GM10847 (cell line): Measurements from ENCODE around the gene CTNNBL1.

Experiments used
- POLR2A ChIP-seq: IDR thresholded peaks from 2 replicates; pipeline ENCODE4 v1.6.1; 2011; ENCODE audit not compliant: insufficient read length; ENCODE audit errors: extremely low read depth

The CTNNBL1 gene

GRCh38 chr20:37837924-37838323 is 144.1 kb downstream of the CTNNBL1 start:
- TF ChIP-seq POLR2A = no peak

DNA sequence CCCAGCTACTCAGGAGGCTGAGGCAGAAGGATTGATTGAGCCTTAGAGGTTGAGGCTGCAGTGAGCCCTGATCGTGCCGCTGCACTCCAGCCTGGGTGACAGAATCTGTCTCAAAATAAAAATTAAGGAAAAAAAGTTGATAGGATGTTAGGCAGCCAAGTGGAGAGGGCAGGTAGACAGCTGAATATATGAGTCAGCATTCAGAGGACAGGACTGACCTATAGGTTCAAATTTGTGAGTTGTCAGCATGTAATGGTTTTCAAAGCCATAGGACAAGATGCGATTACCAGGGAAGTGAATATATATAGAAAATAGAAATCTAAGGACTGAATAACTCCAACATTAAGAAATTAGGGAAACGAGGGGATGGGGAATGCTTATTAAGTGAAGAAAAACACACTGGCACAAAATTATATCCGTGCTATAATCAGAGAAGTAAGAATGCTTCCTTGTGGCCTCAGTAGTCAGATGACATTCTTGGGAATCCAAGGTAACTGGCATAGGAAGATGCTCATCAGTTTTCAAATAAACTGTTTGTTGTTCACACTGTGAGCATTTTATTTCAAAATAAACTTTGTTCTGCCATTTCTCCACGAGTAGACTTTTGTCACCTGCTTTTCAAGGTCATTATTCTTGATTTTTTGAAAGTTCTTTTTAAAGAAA is 145.1 kb downstream of the CTNNBL1 start:
- TF ChIP-seq POLR2A = no peak

- TF ChIP-seq POLR2A = no peak
These were observed 145.6 kb downstream of the CTNNBL1 start for GRCh38 chr20:37839432-37839827.

- TF ChIP-seq POLR2A = no peak
These were observed 146.1 kb downstream of the CTNNBL1 start for GRCh38 chr20:37839955-37840354.

GRCh38 chr20:37841389-37841788 is 147.6 kb downstream of the CTNNBL1 start:
- TF ChIP-seq POLR2A = no peak

DNA sequence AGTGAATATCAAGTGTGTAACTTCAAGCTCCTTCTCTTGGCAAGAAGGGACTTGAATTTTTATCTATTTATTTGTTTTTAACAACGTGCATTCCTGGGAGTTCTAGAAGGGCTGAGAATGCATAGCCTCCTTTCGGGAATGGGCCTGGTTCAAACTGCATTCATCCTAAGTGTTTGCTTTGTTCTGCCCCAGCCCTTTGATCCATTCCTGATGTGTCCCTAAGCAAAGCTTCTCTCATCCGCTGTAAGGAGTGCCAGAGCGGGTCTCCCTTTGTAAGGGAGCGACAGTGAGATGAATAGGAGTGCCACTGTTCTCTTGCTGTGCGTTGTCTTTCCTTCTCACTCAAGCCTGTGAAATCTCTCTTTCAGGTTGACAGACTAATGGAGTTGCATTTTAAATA is 148.1 kb downstream of the CTNNBL1 start:
- no peak for TF ChIP-seq POLR2A

DNA sequence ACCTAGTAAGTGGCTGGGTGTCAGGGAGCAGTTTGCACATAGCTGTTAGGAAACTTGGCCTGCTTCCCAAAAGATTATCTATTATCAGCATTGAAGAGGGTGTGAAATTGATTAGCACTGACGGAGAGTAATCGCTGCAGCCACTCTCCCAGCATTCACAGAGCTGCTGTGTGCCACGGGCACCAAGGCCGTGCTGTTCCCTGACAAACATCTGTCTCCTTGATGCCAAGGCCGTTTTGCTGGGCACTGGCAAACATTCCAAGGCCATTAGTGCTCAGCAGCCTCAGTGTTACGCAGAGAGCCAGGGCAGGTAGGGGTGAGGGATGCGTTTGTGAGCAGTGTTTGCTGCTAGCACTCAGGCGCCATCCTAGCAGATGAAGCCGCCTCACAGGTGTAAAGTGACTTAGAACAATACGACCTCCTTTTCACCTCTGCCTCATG is 151.4 kb downstream of the CTNNBL1 start:
- TF ChIP-seq POLR2A = no peak

GRCh38 chr20:37845878-37846277 is 152.0 kb downstream of the CTNNBL1 start:
- TF ChIP-seq POLR2A = no peak

DNA sequence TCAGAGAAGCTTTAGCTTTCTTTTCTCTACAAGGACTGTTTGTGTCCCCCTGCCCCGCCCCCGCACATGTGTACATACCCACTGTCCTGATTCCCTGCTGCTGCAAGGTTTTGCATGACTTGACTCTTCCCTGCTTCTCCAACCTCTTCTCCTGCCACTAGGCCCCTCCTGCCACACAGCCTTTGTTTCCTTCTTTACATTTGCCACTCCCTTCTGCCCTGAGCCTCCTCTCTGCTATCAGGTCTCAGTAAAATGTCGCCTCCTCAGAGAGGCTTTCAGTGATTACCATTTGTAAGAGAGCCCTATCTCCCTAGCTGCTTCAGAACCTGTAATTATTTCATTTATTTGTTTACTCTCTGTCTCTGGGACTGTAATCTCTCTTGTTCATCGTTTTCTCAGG is 152.7 kb downstream of the CTNNBL1 start:
- no peak for TF ChIP-seq POLR2A

- TF ChIP-seq POLR2A = no peak
These were observed 154.9 kb downstream of the CTNNBL1 start for GRCh38 chr20:37848706-37849105.

DNA sequence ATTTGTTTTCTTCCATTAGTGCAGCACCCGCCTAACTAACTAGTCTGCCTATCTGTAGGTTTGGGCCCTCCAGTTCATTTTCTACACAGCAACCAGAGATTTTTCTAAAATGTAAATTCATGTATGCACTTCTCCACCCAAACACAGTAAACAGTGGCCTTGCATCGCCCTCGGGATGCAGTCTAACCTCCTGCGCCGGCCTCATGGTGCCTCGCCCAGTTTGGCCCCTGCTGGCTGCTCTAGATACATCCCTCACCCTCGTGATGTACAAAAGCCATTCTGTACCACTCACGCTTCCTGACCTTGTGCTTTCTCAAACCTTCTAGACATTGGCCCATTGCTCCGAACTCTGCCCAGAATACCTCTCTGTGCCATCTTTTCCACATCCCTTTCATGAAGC is 155.3 kb downstream of the CTNNBL1 start:
- TF ChIP-seq POLR2A = no peak

GRCh38 chr20:37849566-37849965 is 155.7 kb downstream of the CTNNBL1 start:
- no peak for TF ChIP-seq POLR2A

DNA sequence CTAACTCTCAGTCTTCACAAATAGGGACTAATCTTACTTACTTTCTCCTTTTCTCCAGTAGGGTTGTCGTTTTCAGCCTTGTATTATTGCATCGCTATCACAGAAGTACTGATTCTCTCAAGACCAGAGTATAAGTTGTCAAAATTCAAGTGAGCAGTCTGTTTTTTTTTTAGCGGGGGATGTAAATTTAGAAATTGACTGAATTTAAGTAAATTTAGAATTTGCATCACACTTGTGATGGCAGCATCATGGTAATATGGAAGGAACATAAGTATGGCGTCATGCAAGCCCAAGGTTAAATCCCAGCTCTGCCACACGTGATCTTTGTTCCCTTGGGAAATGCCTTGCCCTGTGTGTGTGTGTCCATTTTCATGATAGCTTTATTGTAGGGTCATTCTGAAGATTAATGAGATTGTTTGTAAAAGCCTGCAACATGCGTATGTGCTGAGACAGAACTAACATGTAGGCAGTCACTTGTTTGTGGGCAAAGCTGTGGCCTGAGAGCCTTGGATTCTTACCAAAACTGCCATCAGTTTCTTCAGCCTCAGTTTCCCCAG is 156.3 kb downstream of the CTNNBL1 start:
- no peak for TF ChIP-seq POLR2A

GRCh38 chr20:37850724-37851355 is 157.0 kb downstream of the CTNNBL1 start:
- no peak for TF ChIP-seq POLR2A

GRCh38 chr20:37852666-37853065 is 158.8 kb downstream of the CTNNBL1 start:
- no peak for TF ChIP-seq POLR2A

DNA sequence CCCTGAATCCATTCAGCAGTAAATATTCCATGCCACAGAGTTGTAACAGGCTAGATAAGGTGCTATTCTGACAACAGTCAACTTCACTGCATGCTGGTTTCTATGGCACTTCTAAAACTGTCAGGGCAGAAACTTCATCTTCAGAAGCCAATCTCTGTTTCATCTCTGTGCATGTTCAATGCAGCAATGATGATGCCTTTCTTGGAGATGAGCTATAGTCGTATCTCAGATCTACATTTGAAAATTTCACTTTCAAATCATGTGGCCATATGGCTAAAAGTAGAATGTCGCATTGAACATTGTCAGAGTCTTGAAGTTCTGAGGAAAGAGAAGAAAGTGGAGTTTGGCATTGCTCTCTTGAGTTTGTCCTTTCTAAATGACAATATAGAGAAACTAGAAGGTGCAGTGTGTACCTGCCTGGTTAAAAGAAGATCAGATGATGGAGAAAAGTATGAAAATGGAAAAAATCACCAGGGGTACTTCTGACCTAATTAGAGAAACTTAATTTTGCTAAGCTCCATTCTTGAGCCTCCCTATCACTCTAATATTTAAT is 160.1 kb downstream of the CTNNBL1 start:
- TF ChIP-seq POLR2A = no peak
